GM21619 (cell line): Measurements from ENCODE around the gene NLGN2.
"Not testable (repeated sequence)": the region's sequence is repeated elsewhere in the genome, so short reads cannot be mapped to it uniquely, and the experiment has no call there.

Experiments
- ATAC-seq: cut with Tn5 transposase; IDR thresholded peaks from one replicate; pipeline ENCODE4 v1.9.1; 2021; ENCODE audit not compliant: unreplicated experiment

The NLGN2 gene

GRCh38 chr17:7407485-7408251 lies at the start of gene NLGN2:
Gene NLGN2, plus strand, starts transcription at chr17:7407845. Its CDS starts 411 bp downstream, at chr17:7408256.
- ATAC-seq = no peak

DNA sequence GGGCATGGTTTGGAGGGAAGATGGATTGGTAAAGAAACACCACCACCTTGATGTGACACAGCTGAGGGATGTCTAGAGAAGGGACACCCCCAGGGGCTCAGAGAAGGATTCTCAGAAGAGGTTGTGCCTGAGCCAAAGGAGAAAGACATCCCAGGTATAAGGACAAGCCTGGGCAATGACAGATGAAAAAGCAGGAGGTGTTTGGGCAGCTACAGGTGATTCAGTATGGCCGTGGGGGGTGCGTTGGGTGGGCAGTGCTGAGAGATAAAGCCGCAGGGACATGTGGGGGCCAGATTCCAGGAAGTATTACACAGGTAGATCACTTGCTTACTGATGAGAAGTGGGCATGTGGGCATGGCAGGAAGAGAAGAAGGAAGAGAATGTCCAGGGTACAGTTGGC lies 45.7 kb upstream of the NLGN2 start:
- ATAC-seq = no peak

DNA sequence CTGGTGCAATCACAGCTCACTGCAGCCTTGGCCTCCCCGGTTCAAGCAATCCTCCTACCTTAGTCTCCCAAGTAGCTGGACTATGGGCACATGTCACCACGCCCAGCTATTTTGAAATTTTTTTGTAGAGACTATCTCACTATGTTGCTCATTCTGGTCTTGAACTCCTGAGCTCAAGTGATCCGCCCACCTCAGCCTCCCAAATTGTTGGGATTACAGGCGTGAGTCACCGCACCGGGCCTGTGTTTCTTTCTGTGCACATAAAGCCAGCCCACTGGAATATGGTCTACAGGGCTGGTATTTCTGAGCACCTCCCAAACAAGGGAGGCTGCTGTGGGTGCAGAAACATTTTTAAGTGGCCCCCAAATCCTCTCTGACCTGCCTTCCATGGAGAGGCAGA lies 44.3 kb upstream of the NLGN2 start:
- ATAC-seq = no peak

DNA sequence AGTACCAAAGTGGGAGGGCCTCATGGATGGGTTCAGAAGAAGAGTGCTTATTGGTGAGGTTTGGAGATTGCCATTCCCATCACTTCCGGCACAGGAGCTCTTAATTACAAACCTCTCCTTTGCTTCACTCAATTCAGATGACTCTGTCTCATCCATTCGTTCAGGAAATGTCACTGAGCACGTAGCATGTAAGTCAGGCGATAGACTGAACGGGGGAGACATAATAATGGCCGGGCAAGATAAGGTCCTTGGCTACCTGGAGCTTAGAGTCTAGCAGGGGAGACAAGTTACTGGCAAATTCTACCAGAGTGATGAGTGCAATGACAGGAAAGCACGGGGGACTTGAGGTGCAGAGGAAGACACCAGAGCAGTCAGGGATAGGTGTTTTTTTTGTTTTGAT lies 41.7 kb upstream of the NLGN2 start:
- ATAC-seq = not testable (repeated sequence)

GRCh38 chr17:7367083-7367482 lies 40.6 kb upstream of the NLGN2 start:
- ATAC-seq = no peak

DNA sequence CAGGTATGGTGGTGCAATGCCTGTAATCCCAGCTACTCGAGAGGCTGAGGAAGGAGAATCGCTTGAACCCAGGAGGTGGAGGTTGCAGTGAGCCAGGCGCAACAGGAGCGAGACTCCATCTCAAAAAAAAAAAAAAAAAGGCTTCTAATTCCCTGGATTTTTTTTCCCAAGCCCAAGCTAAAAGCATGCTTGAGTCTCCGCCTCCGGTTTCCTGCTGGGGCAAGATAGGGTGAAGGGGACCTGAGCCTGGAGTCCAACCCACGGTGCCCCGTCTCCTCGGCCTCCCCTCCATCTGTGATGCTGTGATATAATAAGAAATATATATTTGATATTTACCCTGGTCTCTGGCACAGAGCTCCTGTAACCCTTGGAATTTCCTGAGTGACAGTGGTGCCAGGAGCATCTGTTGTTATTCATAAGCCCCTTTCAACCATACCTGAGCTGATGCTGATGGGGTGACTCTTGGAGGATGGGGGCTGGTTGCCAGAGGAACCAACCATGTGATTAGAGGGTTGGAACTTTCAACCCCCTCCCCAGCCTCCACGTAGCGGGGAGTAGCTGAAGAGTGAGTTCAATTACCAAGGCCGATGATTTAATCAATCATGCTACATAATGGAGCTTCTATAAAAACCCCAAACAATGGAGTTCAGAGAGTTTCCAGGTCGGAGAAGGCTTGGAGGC lies 39.6 kb upstream of the NLGN2 start:
- no peak for ATAC-seq

- not testable (repeated sequence) for ATAC-seq
These were observed 39.0 kb upstream of the NLGN2 start for GRCh38 chr17:7368599-7368994.

GRCh38 chr17:7369825-7370224 lies 37.8 kb upstream of the NLGN2 start:
- ATAC-seq = no peak

DNA sequence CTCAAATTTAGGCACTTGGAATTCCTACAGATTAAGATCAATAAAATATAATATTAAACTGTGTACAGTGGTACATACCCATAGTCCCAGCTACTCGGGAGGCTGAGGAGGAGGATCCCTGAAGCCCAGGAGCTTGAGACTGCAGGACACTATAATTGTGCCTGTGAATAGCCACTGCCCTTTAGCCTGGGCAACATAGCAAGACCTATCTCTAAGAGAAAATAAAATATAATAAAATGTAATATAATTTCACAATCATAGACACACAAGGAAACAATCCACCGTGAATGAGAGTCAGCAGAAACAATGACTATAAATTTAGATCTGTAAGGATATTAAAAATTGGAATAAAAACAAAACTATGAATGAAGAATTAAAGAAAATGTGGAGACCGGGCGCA lies 36.8 kb upstream of the NLGN2 start:
- no peak for ATAC-seq

- no peak for ATAC-seq
These were observed 33.3 kb upstream of the NLGN2 start for GRCh38 chr17:7374353-7374752.

DNA sequence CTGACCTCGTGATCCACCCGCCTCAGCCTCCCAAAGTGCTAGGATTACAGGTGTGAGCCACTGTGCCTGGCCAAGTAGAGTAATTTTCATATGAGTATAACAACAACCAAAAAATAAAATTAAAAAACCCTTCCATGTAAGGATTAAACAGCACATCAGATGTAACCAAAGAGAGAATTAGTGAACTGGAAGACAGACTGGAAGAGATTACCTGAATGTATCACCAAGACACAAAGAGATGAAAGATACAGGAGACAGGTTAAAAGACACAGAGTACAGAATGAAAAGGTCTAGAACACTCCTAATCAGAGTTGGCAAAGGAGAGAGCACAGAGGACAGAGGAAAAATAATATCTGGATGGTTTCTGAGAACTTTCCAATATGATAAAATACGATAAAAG lies 28.5 kb upstream of the NLGN2 start:
- no peak for ATAC-seq

GRCh38 chr17:7380321-7380720 lies 27.3 kb upstream of the NLGN2 start:
- ATAC-seq = no peak

- ATAC-seq = no peak
These were observed 26.6 kb upstream of the NLGN2 start, which contains the start of gene TNK1 for GRCh38 chr17:7380855-7381683. Gene TNK1, plus strand, starts transcription at chr17:7381089. Its CDS starts 1,838 bp downstream, at chr17:7382927.

DNA sequence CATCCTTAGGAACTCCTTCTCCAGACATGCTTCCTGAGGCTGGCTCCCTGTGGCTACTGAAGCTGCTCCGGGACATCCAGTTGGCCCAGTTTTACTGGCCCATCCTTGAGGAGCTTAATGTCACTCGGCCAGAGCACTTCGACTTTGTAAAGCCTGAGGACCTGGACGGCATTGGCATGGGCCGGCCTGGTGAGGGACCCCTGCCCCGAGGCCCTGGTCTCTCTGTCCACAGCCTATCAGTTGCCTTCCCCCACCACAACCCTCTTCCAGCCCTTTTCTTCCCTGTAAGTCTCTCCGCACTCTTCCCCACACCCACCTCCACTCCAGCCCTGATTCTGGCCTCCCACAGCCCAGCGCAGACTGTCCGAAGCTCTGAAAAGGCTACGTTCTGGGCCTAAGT lies 24.7 kb upstream of the NLGN2 start:
- ATAC-seq = no peak

DNA sequence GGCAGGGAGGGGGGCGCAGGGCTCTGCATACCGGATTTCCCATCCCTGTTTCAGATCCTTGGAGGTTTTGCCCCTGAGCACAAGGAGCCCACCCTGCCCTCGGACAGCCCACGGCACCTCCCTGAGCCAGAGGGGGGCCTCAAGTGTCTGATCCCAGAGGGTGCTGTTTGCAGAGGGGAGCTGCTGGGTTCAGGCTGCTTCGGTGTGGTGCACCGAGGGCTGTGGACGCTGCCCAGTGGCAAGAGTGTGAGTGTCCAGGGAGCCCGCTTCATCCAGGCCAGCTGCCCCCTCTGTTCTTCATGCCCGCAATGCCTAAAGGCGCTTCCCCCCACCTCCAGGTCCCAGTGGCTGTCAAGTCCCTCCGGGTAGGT lies 24.3 kb upstream of the NLGN2 start:
- no peak for ATAC-seq

DNA sequence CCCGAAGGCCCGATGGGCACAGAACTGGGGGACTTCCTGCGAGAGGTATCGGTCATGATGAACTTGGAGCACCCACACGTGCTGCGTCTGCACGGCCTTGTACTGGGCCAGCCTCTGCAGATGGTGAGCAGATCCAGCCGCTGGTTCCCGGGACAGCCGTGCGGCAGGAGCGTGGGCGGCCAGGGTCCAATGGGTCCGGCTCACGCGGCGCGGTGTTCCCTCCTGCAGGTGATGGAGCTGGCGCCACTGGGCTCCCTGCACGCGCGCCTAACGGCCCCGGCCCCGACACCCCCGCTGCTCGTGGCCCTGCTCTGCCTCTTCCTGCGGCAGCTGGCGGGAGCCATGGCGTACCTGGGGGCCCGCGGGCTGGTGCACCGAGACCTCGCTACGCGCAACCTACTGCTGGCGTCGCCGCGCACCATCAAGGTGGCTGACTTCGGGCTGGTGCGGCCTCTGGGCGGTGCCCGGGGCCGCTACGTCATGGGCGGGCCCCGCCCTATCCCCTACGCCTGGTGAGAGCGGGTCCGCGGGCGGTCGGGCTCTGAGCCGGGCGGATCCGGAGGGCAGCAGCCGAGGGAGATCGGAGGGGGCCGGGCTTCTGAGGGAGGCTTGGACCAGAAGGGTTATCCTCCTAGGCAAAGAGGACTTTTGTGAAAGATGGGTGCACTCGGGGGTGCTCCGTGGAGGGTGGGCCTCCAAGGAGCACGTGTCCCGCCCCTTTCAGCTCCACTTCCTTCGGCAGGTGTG lies 23.7 kb upstream of the NLGN2 start:
- no peak for ATAC-seq

GRCh38 chr17:7384489-7385081 lies 23.1 kb upstream of the NLGN2 start:
- no peak for ATAC-seq

DNA sequence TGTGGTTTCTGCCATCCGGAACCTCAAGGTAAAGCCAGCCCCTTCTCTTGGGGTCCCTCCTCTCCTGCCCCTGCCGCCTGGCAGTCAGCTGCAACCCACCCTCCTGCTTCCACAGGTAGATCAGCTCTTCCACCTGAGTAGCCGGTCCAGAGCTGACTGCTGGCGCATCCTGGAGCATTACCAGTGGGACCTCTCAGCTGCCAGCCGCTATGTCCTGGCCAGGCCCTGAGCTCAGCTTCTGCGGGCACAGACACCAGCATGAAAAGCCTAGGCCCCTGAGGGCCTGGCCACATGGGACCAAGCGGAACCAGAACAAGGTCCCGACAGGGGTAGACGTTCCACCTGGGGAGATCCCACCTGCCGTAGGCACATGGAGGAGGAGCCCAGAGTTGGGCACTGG lies 18.8 kb upstream of the NLGN2 start:
- ATAC-seq = no peak

- ATAC-seq = no peak
These were observed 17.4 kb upstream of the NLGN2 start for GRCh38 chr17:7389924-7390910.
